GM23338 (cell line): Measurements from ENCODE around the gene CORO1C.

Experiments
- CREB1 ChIP-seq: fragments of 250-450 bp; sonication (Bioruptor Pico); IDR thresholded peaks from 2 replicates; pipeline ENCODE4 v1.5.0; 2020; ENCODE audit warnings: low read depth, mild to moderate bottlenecking, moderate library complexity
- EZH2 ChIP-seq: fragments of 200-600 bp; sonication (generic); IDR thresholded peaks from one replicate; pipeline ENCODE4 v1.8.0; 2017; ENCODE audit warnings: antibody characterized with exemption, mild to moderate bottlenecking, low read depth; ENCODE audit not compliant: unreplicated experiment
- EZH2phosphoT487 ChIP-seq: fragments of 200-600 bp; sonication (generic); IDR thresholded peaks from one replicate; pipeline ENCODE4 v1.8.1; 2018; ENCODE audit warnings: antibody characterized with exemption; ENCODE audit not compliant: unreplicated experiment
- POLR2AphosphoS5 ChIP-seq: IDR thresholded peaks from 2 replicates; pipeline ENCODE4 v1.6.1; 2016; ENCODE audit warnings: antibody characterized with exemption, low read depth
- TF ChIP-seq, protein P1 (sequence below), 2 experiments: fragments of 200-600 bp in 1 of 2; sonication (generic) in 1 of 2; conservative IDR thresholded peaks; 2 replicates each; pipeline versions ENCODE4 v1.5.1 to v1.6.1; 2016 to 2017; ENCODE audit warnings: antibody characterized with exemption in 2 of 2, low read depth in 2 of 2, mild to moderate bottlenecking in 2 of 2, moderate library complexity in 1 of 2

DNA sequence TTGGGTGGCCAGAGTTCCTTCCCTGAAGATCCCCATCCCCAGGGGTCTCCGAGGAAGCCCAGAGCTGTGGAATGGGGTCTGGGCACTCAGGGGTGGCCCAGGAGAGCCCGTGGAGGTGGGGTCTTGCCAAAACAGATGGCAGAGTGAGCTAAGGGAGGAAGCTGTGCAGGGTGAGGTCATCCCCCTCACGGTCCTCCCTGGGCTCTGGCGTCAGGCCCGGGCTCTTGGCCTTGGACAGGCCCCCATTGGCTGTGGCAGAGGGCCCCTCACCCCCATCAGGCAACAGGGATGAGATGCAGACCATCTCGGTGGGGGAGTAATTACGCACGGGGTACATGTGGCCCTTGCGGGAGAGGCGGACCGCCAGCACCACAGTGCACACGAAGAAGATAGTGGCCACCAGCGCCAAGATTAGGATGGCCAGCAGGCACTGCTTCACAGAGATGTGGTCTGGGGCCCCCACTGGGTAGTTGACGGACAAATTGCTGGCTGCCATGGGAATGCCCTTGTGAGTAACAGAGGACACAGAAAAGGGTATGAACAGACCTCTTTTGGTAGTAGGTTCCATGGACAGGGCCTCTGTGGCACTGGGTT is 108.3 kb downstream of the CORO1C start:
- TF ChIP-seq, protein P1, sequence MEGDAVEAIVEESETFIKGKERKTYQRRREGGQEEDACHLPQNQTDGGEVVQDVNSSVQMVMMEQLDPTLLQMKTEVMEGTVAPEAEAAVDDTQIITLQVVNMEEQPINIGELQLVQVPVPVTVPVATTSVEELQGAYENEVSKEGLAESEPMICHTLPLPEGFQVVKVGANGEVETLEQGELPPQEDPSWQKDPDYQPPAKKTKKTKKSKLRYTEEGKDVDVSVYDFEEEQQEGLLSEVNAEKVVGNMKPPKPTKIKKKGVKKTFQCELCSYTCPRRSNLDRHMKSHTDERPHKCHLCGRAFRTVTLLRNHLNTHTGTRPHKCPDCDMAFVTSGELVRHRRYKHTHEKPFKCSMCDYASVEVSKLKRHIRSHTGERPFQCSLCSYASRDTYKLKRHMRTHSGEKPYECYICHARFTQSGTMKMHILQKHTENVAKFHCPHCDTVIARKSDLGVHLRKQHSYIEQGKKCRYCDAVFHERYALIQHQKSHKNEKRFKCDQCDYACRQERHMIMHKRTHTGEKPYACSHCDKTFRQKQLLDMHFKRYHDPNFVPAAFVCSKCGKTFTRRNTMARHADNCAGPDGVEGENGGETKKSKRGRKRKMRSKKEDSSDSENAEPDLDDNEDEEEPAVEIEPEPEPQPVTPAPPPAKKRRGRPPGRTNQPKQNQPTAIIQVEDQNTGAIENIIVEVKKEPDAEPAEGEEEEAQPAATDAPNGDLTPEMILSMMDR (conservative IDR thresholded peaks at IDR 0.05; ENCODE audit: low read depth in 2 of 2): no peak
- no peak for TF ChIP-seq EZH2phosphoT487
- TF ChIP-seq POLR2AphosphoS5: no peak
- TF ChIP-seq EZH2: no peak
- TF ChIP-seq CREB1 (CRISPR knock-in tag): no peak
